Right hindlimb (tissue), 1 donor: ENCODE results near the gene SAXO2.
"Not testable (repeated sequence)": the region's sequence is repeated elsewhere in the genome, so short reads cannot be mapped to it uniquely, and the experiment has no call there.

Experiments used
- DNase-seq: peaks from one replicate; pipeline ENCODE4 v3.0.0-alpha.2; 2018

Gene SAXO2

DNA sequence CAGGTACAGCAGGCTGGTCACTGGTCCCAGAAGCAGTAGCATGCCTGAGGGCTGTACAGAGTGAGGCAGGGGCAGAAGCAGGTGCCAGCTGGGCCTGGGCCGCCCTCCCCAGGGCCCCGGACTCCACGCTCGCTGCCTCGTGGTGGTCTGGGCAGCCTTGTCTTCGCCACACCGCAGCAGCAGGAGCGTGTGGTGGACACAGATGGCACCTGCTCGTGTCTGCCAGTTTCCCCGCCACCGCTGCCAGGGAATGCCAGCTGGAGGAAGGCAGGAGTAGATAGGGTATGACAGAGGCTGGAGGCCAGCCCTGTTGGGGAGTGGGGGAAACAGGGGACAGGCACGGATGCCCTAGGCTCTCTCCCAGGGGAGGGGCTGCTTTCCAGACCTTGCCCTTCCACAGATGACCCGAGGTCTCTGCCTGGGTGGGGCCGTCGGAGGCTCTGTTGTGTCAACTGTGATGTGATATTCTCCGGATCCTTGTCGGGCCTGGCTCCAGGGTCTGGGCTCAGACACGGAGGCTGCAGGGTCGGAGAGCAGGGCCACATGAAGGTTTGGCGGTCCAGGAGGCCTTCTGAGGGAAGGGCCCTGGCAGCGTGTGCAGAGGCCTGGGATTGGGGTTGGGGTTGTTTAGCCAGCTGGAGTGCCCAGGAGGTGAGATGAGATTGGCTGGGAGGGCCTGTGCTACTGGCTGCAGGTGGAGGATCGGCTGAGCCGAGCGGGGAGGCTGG is 53.1 kb downstream of the SAXO2 start:
- no peak for DNase-seq

DNA sequence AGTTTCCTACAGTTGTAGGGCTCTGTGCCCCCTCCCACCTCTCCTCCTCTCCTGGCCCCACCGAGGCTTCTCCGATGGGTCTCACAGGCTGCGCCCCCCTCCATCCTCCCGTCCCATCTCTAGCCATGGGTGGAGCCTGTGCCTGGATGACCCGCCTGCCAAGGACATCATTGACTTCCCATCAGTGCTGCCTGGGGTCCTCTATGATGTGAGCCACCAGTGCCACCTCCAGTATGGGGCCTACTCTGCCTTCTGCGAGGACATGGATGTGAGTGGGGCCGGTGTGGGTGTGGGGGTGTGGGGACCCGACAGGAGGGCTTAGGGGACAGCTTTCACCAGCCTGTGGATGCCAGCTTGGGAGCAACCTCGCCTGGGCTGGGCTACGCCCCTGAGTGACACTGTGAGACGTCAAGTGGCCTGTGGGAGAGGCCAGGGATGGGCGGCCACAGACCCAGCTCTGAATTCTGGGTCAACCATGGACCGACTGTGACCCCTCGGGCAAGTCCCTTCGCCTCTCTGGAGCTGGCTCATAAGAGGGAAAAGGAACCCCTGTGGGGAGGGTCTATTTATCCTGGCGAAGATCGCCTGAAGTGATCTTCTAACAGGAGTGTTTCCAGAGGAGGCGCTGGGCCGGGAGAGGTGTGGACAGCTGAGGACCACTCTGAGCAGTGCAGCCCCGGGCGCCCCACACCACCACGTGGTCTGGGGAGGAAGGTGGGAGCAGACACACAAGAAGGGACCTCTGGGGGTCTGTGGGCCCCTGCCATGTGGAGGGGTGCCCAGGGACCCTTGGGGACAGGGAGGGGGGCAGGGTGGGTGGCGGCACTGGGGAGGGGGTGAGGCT is 53.9 kb downstream of the SAXO2 start:
- DNase-seq = not testable (repeated sequence)

DNA sequence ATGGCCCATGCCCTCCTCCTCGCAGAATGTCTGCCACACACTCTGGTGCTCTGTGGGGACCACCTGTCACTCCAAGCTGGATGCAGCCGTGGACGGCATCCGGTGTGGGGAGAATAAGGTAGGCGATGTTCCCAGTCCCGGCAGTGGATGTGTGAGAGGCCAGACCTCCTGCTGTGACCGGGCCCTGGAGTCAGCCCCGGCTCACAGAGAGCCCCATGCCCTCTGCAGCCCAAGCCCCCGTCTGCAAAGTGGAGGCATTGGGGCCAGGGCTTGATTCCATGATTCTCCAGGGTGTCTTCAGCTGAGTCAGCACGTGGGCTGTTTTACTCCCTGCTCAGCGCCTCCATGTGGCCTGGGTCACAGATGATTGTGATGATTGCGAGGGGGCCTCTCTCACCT is 54.5 kb downstream of the SAXO2 start:
- DNase-seq = no peak

DNA sequence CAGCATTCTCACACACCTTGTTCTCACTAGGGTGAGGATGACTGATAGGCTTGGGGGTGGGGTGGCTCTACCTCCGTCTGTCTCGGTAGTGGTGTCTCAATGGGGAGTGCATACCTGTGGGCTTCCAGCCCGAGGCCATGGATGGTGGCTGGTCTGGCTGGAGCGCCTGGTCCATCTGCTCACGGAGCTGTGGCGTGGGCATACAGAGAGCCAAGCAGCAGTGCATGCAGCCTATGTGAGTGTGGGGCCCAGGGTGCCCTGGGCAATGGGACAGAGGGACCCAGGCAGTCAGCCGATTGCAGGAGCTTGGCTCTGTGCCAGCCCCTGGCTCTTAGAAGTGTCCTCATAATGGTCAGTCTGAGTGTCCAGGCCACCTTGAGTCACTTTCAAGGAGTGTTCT is 54.9 kb downstream of the SAXO2 start:
- not testable (repeated sequence) for DNase-seq

DNA sequence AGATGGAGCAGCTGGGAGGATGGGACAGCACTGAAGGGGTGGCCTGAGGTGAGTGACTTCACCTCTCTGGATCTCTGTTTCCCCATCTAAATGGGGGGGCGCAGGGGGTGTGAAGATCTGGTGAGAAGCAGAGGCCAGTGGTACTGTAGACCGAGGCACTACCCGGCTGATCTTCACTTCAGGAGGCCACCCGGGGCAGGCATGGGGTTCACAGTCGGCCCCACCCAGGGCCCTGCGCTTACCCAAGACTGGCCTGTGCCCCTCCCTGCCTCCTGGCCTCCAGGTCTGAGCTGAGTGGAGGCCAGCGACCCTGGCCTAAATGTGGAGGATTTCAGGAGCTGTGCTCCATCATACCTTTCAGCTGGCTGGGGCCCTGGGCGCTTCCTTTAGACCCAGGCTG is 55.7 kb downstream of the SAXO2 start:
- DNase-seq = not testable (repeated sequence)

DNA sequence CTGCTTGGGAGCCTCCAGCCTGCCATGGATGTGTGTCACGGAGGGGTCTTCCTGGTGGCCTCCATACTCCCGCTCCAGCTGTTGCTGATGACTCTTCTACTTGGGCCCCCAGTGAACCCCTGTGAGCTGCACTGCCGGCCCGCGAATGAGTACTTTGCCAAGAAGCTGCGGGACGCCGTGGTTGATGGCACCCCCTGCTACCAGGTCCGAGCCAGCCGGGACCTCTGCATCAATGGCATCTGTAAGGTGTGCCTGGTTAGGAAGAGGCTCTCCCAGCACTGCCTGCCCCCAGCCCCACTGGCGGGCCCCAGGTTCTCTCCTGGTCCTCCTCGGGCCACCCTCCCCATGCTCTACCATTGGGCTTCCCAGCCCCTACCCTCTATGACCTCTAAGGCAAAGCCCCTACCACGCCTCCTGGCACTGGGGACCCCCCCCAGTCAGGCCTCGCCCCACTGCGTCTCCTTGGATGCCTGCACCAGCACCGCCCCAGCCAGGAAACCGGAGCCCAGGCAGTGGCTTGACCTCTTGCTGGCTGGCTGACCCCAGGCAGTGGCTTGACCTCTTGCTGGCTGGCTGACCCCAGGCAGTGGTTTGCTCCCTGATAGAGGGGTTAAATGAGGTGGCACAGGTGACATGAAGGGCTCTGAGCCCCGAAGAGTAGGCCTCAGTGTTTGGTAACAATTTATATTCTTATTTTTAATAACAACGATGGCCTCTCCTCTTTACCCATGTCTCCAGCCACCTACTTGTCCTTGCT is 57.1 kb downstream of the SAXO2 start:
- not testable (repeated sequence) for DNase-seq

DNA sequence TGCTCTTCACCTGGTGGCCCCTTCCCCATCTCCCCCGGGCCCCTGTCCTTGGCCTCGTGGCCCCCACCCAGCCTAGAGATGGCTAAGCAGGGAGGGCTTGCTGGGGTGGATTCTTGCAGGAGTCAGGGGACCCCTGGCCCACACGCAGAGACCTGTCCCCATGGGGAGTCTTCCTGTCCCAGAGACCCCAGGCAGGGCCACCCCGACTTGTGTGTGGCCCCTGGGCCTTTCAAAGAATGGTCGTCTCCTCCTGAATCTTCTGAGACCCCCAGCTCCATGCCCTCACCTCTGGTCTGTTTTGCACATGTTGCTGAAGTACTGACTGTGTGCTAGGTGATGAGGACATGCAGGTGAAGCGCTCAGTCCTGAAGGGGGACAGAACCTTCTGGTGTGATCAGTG is 58.2 kb downstream of the SAXO2 start:
- DNase-seq = not testable (repeated sequence)

DNA sequence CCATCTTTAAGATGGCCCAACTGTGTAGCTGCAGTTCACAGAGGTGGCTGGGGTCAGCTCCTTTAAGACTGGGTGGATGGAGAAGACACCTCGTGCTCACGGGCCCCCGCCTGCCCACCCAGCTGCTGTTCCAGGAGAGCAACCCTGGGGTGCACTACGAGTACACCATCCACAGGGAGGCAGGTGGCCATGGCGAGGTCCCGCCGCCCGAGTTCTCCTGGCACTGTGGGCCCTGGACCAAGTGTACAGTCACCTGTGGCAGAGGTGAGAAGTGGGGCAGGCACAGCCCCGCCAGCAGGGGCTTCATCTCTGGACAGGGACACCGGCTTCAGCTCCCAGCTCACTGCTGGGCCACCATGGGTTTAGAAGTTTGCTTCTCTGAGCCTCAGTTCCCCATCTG is 59.9 kb downstream of the SAXO2 start:
- not testable (repeated sequence) for DNase-seq

DNA sequence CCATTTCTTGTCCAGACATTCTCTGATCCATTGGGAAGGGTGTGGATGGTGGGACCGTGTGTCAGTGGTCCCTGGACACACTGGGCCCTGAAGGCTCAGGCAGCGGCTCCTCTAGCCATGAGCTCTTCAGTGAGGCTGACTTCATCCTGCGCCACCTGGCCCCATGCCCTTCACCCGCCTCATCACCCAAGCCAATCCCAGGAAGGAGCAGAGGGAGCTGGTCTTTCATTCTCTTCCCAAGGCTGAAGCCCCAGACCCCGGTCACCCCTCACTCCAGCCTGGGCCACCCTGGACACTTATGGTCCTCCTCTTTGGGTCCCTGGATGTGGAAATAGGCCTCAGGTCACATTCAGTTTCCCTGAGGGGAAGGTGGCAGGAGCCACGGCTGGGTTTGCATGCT is 62.2 kb downstream of the SAXO2 start:
- not testable (repeated sequence) for DNase-seq

DNA sequence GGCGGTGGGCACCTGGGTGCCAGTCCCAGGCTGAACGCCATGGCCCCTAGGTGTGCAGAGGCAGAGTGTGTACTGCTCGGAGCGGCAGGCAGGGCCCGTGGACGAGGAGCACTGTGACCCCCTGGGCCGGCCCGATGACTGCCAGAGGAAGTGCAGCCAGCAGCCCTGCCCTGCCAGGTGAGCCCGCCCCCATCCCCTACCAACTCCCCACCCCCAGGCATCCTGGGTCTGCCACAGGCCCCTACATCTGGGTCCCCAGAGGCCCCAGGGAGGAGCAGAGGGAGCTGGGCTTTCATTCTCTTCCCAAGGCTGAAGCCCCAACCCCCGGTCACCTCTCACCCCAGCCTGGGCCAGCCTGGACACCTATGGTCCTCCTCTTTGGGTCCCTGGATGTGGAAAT is 63.0 kb downstream of the SAXO2 start:
- not testable (repeated sequence) for DNase-seq

DNA sequence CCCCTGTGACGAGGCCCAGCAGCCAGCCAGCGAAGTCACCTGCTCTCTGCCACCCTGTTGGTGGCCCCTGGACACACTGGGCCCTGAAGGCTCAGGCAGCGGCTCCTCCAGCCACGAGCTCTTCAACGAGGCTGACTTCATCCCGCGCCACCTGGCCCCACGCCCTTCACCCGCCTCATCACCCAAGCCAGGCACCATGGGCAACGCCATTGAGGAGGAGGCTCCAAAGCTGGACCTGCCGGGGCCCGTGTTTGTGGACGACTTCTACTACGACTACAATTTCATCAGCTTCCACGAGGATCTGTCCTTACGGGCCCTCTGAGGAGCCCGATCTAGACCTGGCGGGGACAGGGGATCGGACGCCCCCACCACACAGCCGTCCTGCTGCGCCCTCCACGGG is 64.3 kb downstream of the SAXO2 start:
- not testable (repeated sequence) for DNase-seq

DNA sequence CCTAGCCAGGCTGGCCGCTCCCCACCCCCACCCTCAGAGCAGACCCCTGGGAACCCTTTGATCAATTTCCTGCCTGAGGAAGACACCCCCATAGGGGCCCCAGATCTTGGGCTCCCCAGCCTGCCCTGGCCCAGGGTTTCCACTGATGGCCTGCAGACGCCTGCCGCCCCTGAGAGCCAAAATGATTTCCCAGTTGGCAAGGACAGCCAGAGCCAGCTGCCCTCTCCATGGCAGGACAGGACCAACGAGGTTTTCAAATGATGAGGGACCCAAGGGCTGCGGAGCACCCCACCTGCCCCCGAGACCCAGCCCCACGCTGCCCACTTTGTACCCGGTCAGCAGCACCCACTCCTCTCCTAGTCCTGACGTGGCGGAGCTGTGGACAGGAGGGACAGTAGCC is 64.8 kb downstream of the SAXO2 start:
- DNase-seq = not testable (repeated sequence)

DNA sequence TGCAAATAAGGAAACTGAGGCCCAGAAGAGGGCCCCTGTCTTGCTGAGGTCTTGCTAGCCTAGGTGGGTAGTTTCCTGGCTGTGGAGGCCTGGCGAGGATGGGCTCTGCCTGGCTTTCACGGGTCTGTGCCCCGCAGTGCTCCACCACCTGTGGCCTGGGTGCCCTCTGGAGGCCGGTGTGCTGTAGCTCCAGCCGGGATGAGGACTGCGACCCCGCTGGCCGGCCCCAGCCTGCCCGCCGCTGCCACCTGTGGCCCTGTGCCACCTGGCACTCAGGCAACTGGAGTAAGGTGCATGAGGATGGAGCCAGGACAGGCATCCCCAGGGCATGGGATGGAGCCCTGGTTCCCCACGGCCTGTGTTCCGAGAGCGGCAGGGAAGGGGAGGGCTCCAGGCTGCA is 66.4 kb downstream of the SAXO2 start:
- not testable (repeated sequence) for DNase-seq

DNA sequence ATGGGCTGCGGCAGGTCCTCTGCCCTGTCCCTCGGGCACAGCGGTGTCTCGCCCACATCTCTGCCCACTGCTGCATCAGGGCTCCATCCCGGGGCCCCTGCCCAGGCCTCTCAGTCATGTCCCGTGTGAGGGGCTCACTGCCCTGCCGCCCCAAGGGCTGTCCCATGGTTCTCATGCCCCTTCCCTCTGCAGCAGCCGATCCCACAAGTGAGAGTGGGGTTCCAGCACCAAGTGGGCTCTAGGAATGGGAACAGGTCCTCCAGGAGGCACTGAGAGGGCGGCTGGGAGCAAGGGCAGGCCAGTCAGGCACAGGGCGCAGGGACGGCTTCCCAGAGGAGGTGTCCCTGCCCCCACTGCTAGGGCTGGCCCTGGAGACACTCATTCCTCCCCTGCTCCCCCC is 68.3 kb downstream of the SAXO2 start:
- DNase-seq = not testable (repeated sequence)

DNA sequence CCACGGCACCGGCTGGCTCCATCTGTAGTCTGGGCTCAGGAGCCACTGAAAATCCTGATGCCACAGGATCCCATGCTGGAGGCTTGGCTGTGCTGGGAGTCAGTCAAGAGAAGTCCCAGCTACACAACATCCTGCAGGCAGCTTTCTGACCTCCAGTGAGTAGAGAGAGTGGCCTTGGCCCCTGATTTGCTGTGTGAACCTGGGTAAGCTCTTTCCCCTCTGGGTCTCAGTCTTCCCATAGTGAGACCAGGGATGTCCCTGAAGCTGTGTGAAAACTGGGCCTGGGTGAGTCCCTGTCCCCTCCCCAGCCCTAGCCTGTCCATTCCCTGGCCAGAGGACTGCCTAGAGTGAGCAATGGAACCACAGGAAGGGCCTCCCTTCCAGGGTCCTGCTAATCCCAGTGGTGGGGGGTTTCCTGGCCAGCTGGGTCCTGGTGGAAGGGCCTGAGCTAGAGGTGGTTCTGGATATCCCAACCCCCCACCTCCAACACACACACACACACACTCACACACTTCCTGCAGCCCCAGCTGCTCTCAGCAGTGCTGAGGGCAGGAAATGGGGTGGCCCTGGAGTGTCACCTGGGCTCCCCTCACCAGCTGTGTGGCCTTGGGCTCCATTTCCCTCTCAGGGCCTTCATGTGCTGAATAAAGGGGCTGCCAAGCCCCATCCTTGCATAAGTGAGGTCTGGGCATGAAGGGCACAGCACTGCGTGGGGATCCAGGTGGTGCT is 69.1 kb downstream of the SAXO2 start:
- not testable (repeated sequence) for DNase-seq

DNA sequence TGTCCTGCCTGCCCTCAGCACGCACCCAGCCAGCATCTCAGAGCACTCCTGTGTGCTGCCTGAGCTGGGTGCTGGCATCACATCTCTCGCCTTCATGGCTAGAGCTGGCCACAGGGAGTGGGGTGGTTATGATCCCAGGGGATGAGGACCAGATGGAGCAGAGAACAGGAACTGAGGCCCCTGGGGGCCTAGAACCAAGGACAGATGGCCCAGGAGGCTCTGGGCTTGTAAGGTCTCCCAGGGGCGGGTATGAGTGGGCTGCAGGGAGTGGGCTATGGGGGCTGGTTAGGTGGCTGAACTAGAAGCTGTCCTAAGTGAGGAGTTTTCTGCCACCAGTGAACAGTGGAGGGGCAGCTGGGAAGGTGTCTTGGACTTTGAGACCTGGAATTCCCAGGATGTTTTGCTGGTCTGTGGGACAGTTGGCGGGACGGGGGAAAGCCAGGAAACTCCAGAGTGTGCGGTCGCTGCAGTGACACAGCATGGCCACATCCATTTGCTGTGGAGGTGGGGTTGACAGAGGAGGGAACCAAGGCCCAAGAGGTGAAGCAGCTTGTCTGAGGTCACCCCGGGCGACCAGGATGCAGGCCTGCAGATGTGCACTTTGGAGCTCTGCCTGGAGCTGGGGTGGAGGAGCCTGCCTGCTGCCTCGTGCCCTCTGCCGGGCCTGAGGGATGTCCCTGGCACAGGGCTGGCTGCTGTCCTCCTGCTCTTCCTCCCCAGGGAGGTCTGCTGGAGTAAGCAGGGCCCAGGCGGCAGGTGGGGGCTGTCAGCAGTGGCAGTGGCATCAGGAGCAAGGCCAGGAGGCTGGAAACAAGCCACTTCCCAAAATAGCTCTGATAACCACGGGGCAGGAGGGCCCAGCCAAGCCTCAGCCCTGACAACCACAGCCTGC is 70.3 kb downstream of the SAXO2 start:
- not testable (repeated sequence) for DNase-seq

DNA sequence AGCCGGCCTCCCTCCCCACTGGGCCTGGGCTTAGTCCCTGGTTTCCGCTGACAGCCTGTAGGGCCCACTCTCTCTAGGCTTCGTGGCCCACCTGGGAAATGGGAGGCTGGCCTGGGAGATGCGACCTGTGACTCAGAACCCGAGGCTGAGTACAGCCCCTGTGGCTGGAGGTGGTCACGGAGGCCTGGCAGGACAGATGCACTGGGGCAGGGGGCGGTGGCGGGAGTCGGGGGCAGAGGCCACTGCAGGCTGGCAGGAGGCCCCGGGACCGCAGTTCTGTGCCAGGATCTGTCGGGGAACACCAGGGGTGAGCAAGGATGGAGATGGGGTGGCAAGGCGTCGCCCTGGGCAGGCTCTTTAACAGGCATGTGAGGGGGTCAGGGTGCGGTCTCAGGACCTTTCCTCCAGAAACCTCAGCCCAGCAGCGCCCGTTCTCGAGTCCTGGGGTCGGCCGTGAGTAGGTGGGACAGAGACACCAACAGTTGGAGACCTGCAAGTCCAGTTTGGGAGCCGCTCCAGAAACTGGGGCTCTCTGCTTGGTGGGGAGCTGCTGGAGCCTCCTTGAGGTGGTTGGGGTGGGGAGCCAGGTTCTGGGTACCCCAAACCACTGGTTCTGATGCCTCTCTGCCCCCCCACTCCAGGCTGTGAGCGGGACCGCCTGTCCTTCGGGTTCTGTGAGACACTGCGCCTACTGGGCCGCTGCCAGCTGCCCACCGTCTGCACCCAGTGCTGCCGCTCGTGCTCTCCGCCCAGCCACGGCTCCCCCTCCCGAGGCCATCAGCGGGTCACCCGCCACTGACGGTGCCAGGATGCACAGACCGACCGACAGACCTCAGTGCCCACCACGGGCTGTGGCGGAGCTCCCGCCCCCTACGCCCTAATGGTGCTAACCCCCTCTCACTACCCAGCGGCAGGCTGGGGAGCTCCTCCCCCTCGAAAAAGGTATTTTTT is 71.3 kb downstream of the SAXO2 start:
- not testable (repeated sequence) for DNase-seq
